HepG2 (cell line): Measurements from ENCODE around the gene MAP3K2. TPM values are rescaled to one million over a fixed set of nuclear protein-coding genes. Genes with fewer than 3 reads are reported as not detected.

Experiments
- BRCA1 ChIP-seq: sonication (generic); formaldehyde crosslinking; IDR thresholded peaks from 2 replicates; pipeline ENCODE4 v1.4.0; 2020; ENCODE audit warnings: missing genetic modification reagents
- CCDC6 ChIP-seq: sonication (generic); formaldehyde crosslinking; IDR thresholded peaks from 2 replicates; pipeline ENCODE4 v1.8.1; 2022; ENCODE audit warnings: mild to moderate bottlenecking, missing genetic modification reagents, moderate library complexity
- CENPX ChIP-seq: sonication (generic); formaldehyde crosslinking; IDR thresholded peaks from 2 replicates; pipeline ENCODE4 v1.9.0; 2021; ENCODE audit warnings: mild to moderate bottlenecking, missing genetic modification reagents, moderate library complexity
- CERS6 ChIP-seq: sonication (generic); formaldehyde crosslinking; IDR thresholded peaks from 2 replicates; pipeline ENCODE4 v1.5.0; 2020; ENCODE audit warnings: missing genetic modification reagents
- DMTF1 ChIP-seq: sonication (generic); formaldehyde crosslinking; IDR thresholded peaks from 2 replicates; pipeline ENCODE4 v1.4.0; 2020; ENCODE audit warnings: mild to moderate bottlenecking, missing genetic modification reagents
- ERF ChIP-seq: IDR thresholded peaks from 2 replicates; pipeline ENCODE4 v1.6.1; 2018; ENCODE audit warnings: missing biosample characterization, missing genetic modification reagents
- ESRRA ChIP-seq: sonication (generic); formaldehyde crosslinking; IDR thresholded peaks from 2 replicates; pipeline ENCODE4 v1.5.1; 2020; ENCODE audit warnings: mild to moderate bottlenecking, low read depth, missing genetic modification reagents
- FOXP4 ChIP-seq: sonication (generic); formaldehyde crosslinking; IDR thresholded peaks from 2 replicates; pipeline ENCODE4 v1.4.0; 2020; ENCODE audit warnings: missing genetic modification reagents
- MYC ChIP-seq: sonication (generic); formaldehyde crosslinking; IDR thresholded peaks from 2 replicates; pipeline ENCODE4 v1.9.0; 2021; ENCODE audit warnings: missing genetic modification reagents, borderline replicate concordance
- NFIB ChIP-seq: sonication (generic); formaldehyde crosslinking; IDR thresholded peaks from 2 replicates; pipeline ENCODE4 v1.9.0; 2021; ENCODE audit warnings: missing genetic modification reagents, mild to moderate bottlenecking, borderline replicate concordance
- NKX3-1 ChIP-seq: sonication (generic); formaldehyde crosslinking; IDR thresholded peaks from 2 replicates; pipeline ENCODE4 v1.5.0; 2020; ENCODE audit warnings: missing genetic modification reagents
- POLR2AphosphoS2 ChIP-seq: IDR thresholded peaks from 2 replicates; pipeline ENCODE4 v1.6.1; 2011; ENCODE audit warnings: low read depth, low read length, improper control_type of control experiment
- REST ChIP-seq, 2 experiments: IDR thresholded peaks; 2 replicates each; pipeline ENCODE4 v1.6.1; 2011 to 2012; ENCODE audit warnings: low read length in 2 of 2, borderline replicate concordance in 1 of 2, low read depth in 1 of 2, mild to moderate bottlenecking in 1 of 2, moderate library complexity in 1 of 2
- TARDBP ChIP-seq: sonication (generic); formaldehyde crosslinking; IDR thresholded peaks from 2 replicates; pipeline ENCODE4 v1.8.0; 2022; ENCODE audit warnings: mild to moderate bottlenecking, missing genetic modification reagents
- XRCC5 ChIP-seq: fragments of 200-400 bp; formaldehyde crosslinking; optimal IDR thresholded peaks from 2 replicates; pipeline ENCODE3; 2017; ENCODE audit warnings: mild to moderate bottlenecking, low read length
- ZNF24 ChIP-seq: fragments of 450-650 bp; IDR thresholded peaks from 2 replicates; pipeline ENCODE4 v1.6.1; 2017; ENCODE audit warnings: antibody characterized with exemption, mild to moderate bottlenecking
- ZNF326 ChIP-seq: sonication (generic); formaldehyde crosslinking; IDR thresholded peaks from 2 replicates; pipeline ENCODE4 v1.4.0; 2020; ENCODE audit warnings: missing genetic modification reagents, borderline replicate concordance
- ZNF598 ChIP-seq: sonication (generic); formaldehyde crosslinking; IDR thresholded peaks from 2 replicates; pipeline ENCODE4 v1.5.1; 2020; ENCODE audit warnings: mild to moderate bottlenecking, missing genetic modification reagents, borderline replicate concordance
- polyA plus RNA-seq, 8 experiments: library from polyadenylated mRNA; depleted of rRNA in 3 of 8; stranded (reverse) in 7 of 8; unstranded in 1 of 8; fragments of >200 nt; fragmentation: Illumina TruSeq in 4 of 8; extraction: Trizol in 4 of 8; gene quantifications; 2 replicates each; pipeline versions ENCODE4 v1.2.1 to v1.2.3, GENCODE V29; 2011 to 2016; ENCODE audit warnings: low read depth in 4 of 8, missing spikeins in 1 of 8, mixed read lengths in 1 of 8; ENCODE audit not compliant: insufficient read depth in 1 of 8
- total RNA-seq, 5 experiments: library from RNA; depleted of rRNA; stranded (reverse); fragments of >200 nt; fragmentation: Illumina TruSeq; extraction: Trizol; gene quantifications; 2 replicates each; pipeline ENCODE4 v1.2.3, GENCODE V29; 2016; ENCODE audit warnings: low read depth in 1 of 5
- TF ChIP-seq, protein P1 (sequence below): sonication (generic); formaldehyde crosslinking; IDR thresholded peaks from 2 replicates; pipeline ENCODE4 v1.5.1; 2020; ENCODE audit warnings: missing genetic modification reagents, mild to moderate bottlenecking, borderline replicate concordance

The MAP3K2 gene
- total and polyA plus RNA-seq, 2 of the 13 experiments (the other 11 are each of a cell fraction or from before 2014, with no cell fraction given): 12.2 to 37.2 TPM

GRCh38 chr2:127414638-127415592 lies 27.1 kb upstream of the MAP3K2 start (continued):
- peak; percentile 26; the same call in 1 of the 2 replicates for TF ChIP-seq MYC (CRISPR knock-in tag)
- TF ChIP-seq BRCA1: no peak
- peak; percentile 84 for TF ChIP-seq TARDBP (CRISPR knock-in tag)
- TF ChIP-seq CENPX (CRISPR knock-in tag): no peak
- TF ChIP-seq POLR2AphosphoS2: no peak
- peak; percentile 42 for TF ChIP-seq XRCC5
- TF ChIP-seq CERS6 (CRISPR knock-in tag): no peak
- TF ChIP-seq, protein P1, sequence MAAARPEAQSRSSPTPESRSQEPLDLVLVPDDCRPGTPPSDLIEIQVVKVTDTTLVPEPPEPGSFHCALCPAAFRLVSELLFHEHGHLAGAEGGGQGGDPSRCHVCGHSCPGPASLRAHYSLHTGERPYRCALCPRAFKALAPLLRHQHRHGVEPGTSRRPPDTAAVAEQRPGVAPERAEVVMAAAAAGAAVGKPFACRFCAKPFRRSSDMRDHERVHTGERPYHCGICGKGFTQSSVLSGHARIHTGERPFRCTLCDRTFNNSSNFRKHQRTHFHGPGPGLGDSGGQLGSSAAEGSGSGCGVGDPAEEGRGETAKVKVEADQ (CRISPR knock-in tag): no peak
- TF ChIP-seq ZNF24: no peak
- TF ChIP-seq CCDC6: no peak; the same call in 1 of the 2 replicates
- no peak for TF ChIP-seq REST (IDR thresholded peaks at IDR 0.05; ENCODE audit: borderline replicate concordance in 1 of 2, low read depth in 1 of 2, low read length in 2 of 2)
- no peak for TF ChIP-seq ZNF598 (CRISPR knock-in tag)
- TF ChIP-seq ZNF326 (CRISPR knock-in tag): no peak
- peak; percentile 67 for TF ChIP-seq FOXP4
- no peak for TF ChIP-seq DMTF1 (CRISPR knock-in tag)
- TF ChIP-seq ESRRA (CRISPR knock-in tag): peak; percentile 79
- no peak for TF ChIP-seq NKX3-1
- no peak for TF ChIP-seq NFIB (CRISPR knock-in tag)
- TF ChIP-seq ERF (CRISPR knock-in tag): peak; percentile 83
